ENCODE measurements around the gene RPL28. TPM values are rescaled to one million over a fixed set of nuclear protein-coding genes. Genes with fewer than 3 reads are reported as not detected.

The RPL28 gene
- 1,000 to 10,000 TPM; 1,672 to 1,902 TPM for total RNA-seq
- polyA plus RNA-seq (2013, experiment 1 of 2), result 1,902 TPM
- 1,724 TPM for polyA plus RNA-seq (2013, experiment 2 of 2)
- long read RNA-seq, experiment 1, full-length matches to known transcripts, result 662 of 778 reads
- long read RNA-seq, experiment 1, partial matches to known transcripts, result 68 of 778 reads
- long read RNA-seq, experiment 1, other reads (novel, unspliced or antisense), result 48 of 778 reads
- long read RNA-seq, experiment 2, full-length matches to known transcripts, result 194 of 205 reads
- long read RNA-seq, experiment 2, partial matches to known transcripts, result 6 of 205 reads
- long read RNA-seq, experiment 2, other reads (novel, unspliced or antisense), result 5 of 205 reads
- long read RNA-seq, experiment 3, full-length matches to known transcripts, result 651 of 678 reads
- long read RNA-seq, experiment 3, partial matches to known transcripts, result 6 of 678 reads
- long read RNA-seq, experiment 3, other reads (novel, unspliced or antisense), result 21 of 678 reads
- long read RNA-seq, experiment 4, full-length matches to known transcripts, result 6 of 12 reads
- long read RNA-seq, experiment 4, partial matches to known transcripts, result 1 of 12 reads
- long read RNA-seq, experiment 4, other reads (novel, unspliced or antisense), result 5 of 12 reads

DNA sequence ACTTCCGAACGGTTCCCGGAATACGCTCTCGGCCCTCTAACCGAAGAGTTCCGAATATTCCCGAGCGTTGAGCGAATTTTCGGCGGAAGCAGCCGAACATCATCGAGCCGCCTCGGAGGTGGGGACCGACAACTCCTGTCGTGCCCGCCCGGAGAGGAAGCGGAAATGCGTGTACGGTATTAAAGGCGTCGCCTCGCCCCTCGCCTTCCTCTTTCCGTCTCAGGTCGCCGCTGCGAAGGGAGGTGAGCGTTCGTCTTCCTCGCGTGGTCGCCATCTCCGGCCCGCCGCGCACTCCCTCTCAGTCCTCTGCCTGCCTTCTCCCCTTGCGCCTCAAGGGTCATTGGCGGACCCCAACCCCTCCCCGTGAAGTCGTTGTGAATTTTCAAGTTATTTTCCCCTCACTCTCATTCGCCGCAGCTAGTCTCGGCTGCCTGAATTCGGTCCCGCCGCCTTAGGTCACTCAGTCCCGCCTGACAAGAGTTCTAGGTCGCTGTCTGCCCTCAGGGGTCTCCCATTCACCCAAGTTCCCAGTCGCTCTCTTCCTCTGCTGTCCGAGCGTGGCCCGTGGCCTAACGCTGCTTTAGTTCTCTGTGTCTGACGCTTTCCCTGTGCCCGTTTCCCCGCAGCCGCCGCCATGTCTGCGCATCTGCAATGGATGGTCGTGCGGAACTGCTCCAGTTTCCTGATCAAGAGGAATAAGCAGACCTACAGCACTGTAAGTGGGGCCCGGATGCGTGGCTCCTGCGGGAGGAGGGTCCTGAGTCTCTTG is at the start of gene RPL28:
RPL28 (plus strand) TSS at position 209 of the 769 bp plus-strand sequence; CDS start at position 635, 426 bp downstream.
- H3K36me3 ChIP-seq (ENCODE audit: control insufficient read depth, insufficient read depth, low read length), result peaks cover 43% of the 10 kb centered on the region
- Mint-ChIP-seq H3K36me3 (ENCODE audit: low read depth) (peaks cover 45% of the 10 kb centered on the region), H3K4me1 (peaks cover 43% of the 10 kb centered on the region), H3K27ac (peak within 1 kb of the TSS; percentile 97), H3K27me3 (ENCODE audit: insufficient read depth) (peaks cover 14% of the 10 kb centered on the region), H3K9me3 (no peaks in the 10 kb centered on the region), H3K4me3 (peak within 1 kb of the TSS; percentile 98)
- peaks cover 21% of the 10 kb centered on the region for H3K4me1 ChIP-seq (ENCODE audit: control insufficient read depth, insufficient read depth, low read length)
- TF ChIP-seq, protein P1, sequence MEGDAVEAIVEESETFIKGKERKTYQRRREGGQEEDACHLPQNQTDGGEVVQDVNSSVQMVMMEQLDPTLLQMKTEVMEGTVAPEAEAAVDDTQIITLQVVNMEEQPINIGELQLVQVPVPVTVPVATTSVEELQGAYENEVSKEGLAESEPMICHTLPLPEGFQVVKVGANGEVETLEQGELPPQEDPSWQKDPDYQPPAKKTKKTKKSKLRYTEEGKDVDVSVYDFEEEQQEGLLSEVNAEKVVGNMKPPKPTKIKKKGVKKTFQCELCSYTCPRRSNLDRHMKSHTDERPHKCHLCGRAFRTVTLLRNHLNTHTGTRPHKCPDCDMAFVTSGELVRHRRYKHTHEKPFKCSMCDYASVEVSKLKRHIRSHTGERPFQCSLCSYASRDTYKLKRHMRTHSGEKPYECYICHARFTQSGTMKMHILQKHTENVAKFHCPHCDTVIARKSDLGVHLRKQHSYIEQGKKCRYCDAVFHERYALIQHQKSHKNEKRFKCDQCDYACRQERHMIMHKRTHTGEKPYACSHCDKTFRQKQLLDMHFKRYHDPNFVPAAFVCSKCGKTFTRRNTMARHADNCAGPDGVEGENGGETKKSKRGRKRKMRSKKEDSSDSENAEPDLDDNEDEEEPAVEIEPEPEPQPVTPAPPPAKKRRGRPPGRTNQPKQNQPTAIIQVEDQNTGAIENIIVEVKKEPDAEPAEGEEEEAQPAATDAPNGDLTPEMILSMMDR (conservative IDR thresholded peaks at IDR 0.05), result no peak
- H3K27ac ChIP-seq (ENCODE audit: low read depth, low read length), result peak within 1 kb of the TSS; percentile 74
- peak within 1 kb of the TSS; percentile 99 for H3K4me3 ChIP-seq (ENCODE audit: low read length)
- no peaks in the 10 kb centered on the region for H3K27me3 ChIP-seq (ENCODE audit: control insufficient read depth, insufficient read depth, low read length, poor library complexity, severe bottlenecking)
- DNase-seq, result peak; percentile 99
- peak within 1 kb of the TSS; percentile 88 for H3K9ac ChIP-seq (ENCODE audit: extremely low read depth, low read length, poor library complexity, severe bottlenecking)
- 0% methylated on average over 54 to 68 of the region's 68 CpGs for WGBS, 2 experiments (ENCODE audit: insufficient coverage in 1 of 2, insufficient read length in 1 of 2)
- peaks cover 3% of the 10 kb centered on the region for H3K9me3 ChIP-seq (ENCODE audit: control insufficient read depth, low read length)

DNA sequence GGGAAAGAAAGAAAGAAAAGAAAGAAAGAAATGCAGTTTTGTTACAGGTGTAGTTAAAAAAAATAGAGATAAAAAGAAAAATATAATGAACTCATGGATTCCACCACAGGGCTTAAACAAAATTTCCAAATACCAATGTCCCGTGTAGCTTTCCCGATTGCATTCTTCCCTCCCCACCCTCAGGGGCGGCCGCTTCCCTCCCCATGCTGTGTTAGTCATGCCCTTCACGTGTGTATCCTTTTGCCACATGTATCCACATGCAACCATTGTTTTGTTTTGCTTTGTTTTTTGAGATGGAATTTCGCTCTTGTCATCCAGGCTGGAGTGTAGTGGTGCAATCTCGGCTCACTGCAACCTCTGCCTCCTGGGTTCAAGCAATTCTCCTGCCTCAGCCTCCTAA is 49.6 kb upstream of the RPL28 start:
- no peaks in the 10 kb centered on the region for H3K36me3 ChIP-seq (ENCODE audit: control insufficient read depth, insufficient read depth, low read length)
- H3K27me3 Mint-ChIP-seq (ENCODE audit: insufficient read depth), result peaks cover 8% of the 10 kb centered on the region
- H3K4me3 ChIP-seq (ENCODE audit: low read length), result no peak overlapping the region
- H3K36me3 Mint-ChIP-seq (ENCODE audit: low read depth), result no peaks in the 10 kb centered on the region
- no peak overlapping the region for H3K9ac ChIP-seq (ENCODE audit: extremely low read depth, low read length, poor library complexity, severe bottlenecking)
- no peak overlapping the region for H3K4me3 Mint-ChIP-seq
- no peak overlapping the region for H3K27ac ChIP-seq (ENCODE audit: low read depth, low read length)
- DNase-seq, result no peak
- H3K27me3 ChIP-seq (ENCODE audit: control insufficient read depth, insufficient read depth, low read length, poor library complexity, severe bottlenecking), result no peaks in the 10 kb centered on the region
- H3K27ac Mint-ChIP-seq, result no peak overlapping the region
- no peaks in the 10 kb centered on the region for H3K9me3 Mint-ChIP-seq
- H3K4me1 Mint-ChIP-seq, result peaks cover 7% of the 10 kb centered on the region
- no peaks in the 10 kb centered on the region for H3K4me1 ChIP-seq (ENCODE audit: control insufficient read depth, insufficient read depth, low read length)
- WGBS, 2 experiments (ENCODE audit: insufficient coverage in 1 of 2, insufficient read length in 1 of 2), result 85 to 98% methylated on average over 7 of the region's 7 CpGs
- no peaks in the 10 kb centered on the region for H3K9me3 ChIP-seq (ENCODE audit: control insufficient read depth, low read length)
- TF ChIP-seq, protein P1 (conservative IDR thresholded peaks at IDR 0.05), result no peak

DNA sequence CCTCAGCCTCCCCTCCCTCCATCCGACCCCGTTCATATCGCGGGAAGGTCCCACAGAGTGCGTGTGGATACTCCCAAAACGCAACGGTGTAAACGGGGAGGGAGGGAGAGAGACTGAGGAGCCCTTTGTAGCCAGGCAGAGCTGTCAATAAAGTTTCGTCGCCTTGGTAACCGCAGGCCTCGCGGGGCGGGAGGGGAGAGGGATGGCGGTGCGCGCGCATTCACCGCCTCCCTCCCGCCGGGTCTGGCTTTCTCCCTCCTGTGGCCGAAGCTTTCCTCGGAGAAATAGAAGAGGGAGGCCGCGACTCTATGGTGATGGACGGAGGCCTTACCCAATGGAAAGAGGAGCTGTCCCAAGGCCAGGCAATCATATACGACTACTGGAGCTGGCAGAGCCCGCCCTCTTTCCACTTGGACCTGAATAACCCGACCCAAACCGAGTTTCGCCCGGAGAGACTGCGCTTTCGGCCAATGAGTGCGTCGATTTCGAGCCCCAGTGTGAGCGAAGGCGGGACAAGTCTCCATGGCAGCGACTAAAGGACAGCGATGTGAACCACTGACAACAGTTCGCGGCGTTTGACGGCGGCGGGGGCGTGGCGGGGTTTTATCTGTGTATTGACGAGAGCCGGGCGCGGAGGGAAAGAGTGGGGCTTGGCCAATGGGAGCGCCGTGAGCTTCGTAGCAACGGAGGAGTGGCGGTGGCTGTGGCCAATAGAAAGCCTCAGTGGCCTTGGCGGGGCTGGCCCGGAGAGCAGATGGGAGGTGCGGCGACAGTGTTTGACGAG is 46.4 kb upstream of the RPL28 start, which contains the start of gene KMT5C:
KMT5C (plus strand) TSS at position 772 of the 784 bp plus-strand sequence. CDS start 2,061 bp downstream, outside the sequence.
- Mint-ChIP-seq H3K4me1 (peaks cover 12% of the 10 kb centered on the region), H3K4me3 (peak within 1 kb of the TSS; percentile 89), H3K36me3 (ENCODE audit: low read depth) (peaks cover 25% of the 10 kb centered on the region), H3K27me3 (ENCODE audit: insufficient read depth) (peaks cover 8% of the 10 kb centered on the region), H3K9me3 (no peaks in the 10 kb centered on the region), H3K27ac (peak within 1 kb of the TSS; percentile 100)
- Histone ChIP-seq H3K4me1 (ENCODE audit: control insufficient read depth, insufficient read depth, low read length) (no peaks in the 10 kb centered on the region), H3K9me3 (ENCODE audit: control insufficient read depth, low read length) (no peaks in the 10 kb centered on the region), H3K36me3 (ENCODE audit: control insufficient read depth, insufficient read depth, low read length) (peaks cover 23% of the 10 kb centered on the region), H3K4me3 (ENCODE audit: low read length) (peak within 1 kb of the TSS; percentile 94), H3K27ac (ENCODE audit: low read depth, low read length) (peak within 1 kb of the TSS; percentile 100), H3K27me3 (ENCODE audit: control insufficient read depth, insufficient read depth, low read length, poor library complexity, severe bottlenecking) (no peaks in the 10 kb centered on the region), H3K9ac (ENCODE audit: extremely low read depth, low read length, poor library complexity, severe bottlenecking) (peak within 1 kb of the TSS; percentile 100)
- WGBS, 2 experiments (ENCODE audit: insufficient coverage in 1 of 2, insufficient read length in 1 of 2), result 0 to 1% methylated on average over 28 to 63 of the region's 63 CpGs
- TF ChIP-seq, protein P1 (conservative IDR thresholded peaks at IDR 0.05), result peak; percentile 44
- peak; percentile 100 for DNase-seq
